Body of pancreas (tissue), 4 donors: Measurements from ENCODE around the gene CYFIP2.

Source experiments
- POLR2A ChIP-seq, 3 donors: fragments of 450-650 bp; IDR thresholded peaks; one replicate each; pipeline ENCODE4 v1.6.1; 2016; ENCODE audit warnings: antibody characterized with exemption in 3 of 3, mild to moderate bottlenecking in 2 of 3
- TF ChIP-seq, protein P1 (sequence below), 7 experiments: fragments of 450-650 bp in 4 of 7; fragments of 200-600 bp in 3 of 7; sonication (generic) in 3 of 7; IDR thresholded peaks; one replicate each; pipeline ENCODE4 v1.5.1; 2016 to 2019; ENCODE audit warnings: antibody characterized with exemption in 7 of 7

GRCh38 chr5:157328277-157328912, 62.5 kb downstream of the CYFIP2 start:
- TF ChIP-seq, protein P1, sequence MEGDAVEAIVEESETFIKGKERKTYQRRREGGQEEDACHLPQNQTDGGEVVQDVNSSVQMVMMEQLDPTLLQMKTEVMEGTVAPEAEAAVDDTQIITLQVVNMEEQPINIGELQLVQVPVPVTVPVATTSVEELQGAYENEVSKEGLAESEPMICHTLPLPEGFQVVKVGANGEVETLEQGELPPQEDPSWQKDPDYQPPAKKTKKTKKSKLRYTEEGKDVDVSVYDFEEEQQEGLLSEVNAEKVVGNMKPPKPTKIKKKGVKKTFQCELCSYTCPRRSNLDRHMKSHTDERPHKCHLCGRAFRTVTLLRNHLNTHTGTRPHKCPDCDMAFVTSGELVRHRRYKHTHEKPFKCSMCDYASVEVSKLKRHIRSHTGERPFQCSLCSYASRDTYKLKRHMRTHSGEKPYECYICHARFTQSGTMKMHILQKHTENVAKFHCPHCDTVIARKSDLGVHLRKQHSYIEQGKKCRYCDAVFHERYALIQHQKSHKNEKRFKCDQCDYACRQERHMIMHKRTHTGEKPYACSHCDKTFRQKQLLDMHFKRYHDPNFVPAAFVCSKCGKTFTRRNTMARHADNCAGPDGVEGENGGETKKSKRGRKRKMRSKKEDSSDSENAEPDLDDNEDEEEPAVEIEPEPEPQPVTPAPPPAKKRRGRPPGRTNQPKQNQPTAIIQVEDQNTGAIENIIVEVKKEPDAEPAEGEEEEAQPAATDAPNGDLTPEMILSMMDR (IDR thresholded peaks at IDR 0.05), result peak; percentile 68 to 88 (median 83)
- TF ChIP-seq POLR2A (IDR thresholded peaks at IDR 0.05), result no peak
